A549 (cell line): Measurements from ENCODE around the gene STX18. TPM values are rescaled to one million over a fixed set of nuclear protein-coding genes. Genes with fewer than 3 reads are reported as not detected.

Source experiments
- ATAC-seq, 2 experiments: fragments of 200-7000 bp in 1 of 2; fragments of >200 bp in 1 of 2; cut with Nextera tagmentation in 1 of 2; cut with Tn5 transposase in 1 of 2; 3 replicates each; pipeline versions ENCODE4 v1.8.0 to v1.9.1; 2018 to 2020; ENCODE audit warnings: mild to moderate bottlenecking in 1 of 2, moderate library complexity in 1 of 2
- CTCF ChIA-PET: fragments of 300-600 bp; sonication (Branson Sonifier 250); formaldehyde crosslinking; extraction: SDS; loops from one replicate; lab custom pipeline; 2021; ENCODE audit warnings: antibody characterized with exemption, inconsistent platforms; lab: Yijun Ruan, JAX
- POLR2A ChIA-PET: fragments of 350-600 bp; formaldehyde crosslinking; extraction: SDS; loops from one replicate; lab custom pipeline; 2021; ENCODE audit warnings: antibody characterized with exemption, inconsistent platforms; lab: Yijun Ruan, JAX
- DNase-seq, 2 experiments: peaks; one replicate each; pipeline versions ENCODE4 v3.0.0 to v3.0.0-alpha.2; 2011 to 2016; ENCODE audit warnings: low read depth in 1 of 2, low spot score in 1 of 2
- FAIRE-seq: peaks from 2 replicates; lab custom pipeline; 2011; peaks lifted over from hg19 to GRCh38; lab: Jason Lieb, UNC
- H3K27ac ChIP-seq, 2 experiments: fragments of >200 bp; sonication (Bioruptor Twin); formaldehyde crosslinking; 3 replicates each; pipeline ENCODE4 v1.5.1; 2016 to 2017
- H3K4me1 ChIP-seq: fragments of >200 bp; sonication (Bioruptor Twin); formaldehyde crosslinking; 3 replicates; pipeline ENCODE4 v1.6.1; 2016
- H3K4me2 ChIP-seq: fragments of >200 bp; sonication (Bioruptor Twin); formaldehyde crosslinking; 3 replicates; pipeline ENCODE4 v1.6.1; 2016
- H3K4me3 ChIP-seq: fragments of >200 bp; sonication (Bioruptor Twin); formaldehyde crosslinking; 3 replicates; pipeline ENCODE4 v1.5.1; 2016
- H3K9me3 ChIP-seq: fragments of >200 bp; sonication (Bioruptor Twin); formaldehyde crosslinking; 3 replicates; pipeline ENCODE4 v1.6.1; 2016
- E2F6 ChIP-seq: IDR thresholded peaks from 2 replicates; pipeline ENCODE4 v1.6.1; 2012; ENCODE audit warnings: low read depth, borderline replicate concordance
- EHF ChIP-seq: fragments of 250-450 bp; sonication (Bioruptor Pico); IDR thresholded peaks from 2 replicates; pipeline ENCODE4 v1.5.0; 2020; ENCODE audit warnings: mild to moderate bottlenecking
- EHMT2 ChIP-seq: fragments of 200-600 bp; sonication (generic); IDR thresholded peaks from 2 replicates; pipeline ENCODE4 v1.6.1; 2016; ENCODE audit warnings: antibody characterized with exemption, low read depth, mild to moderate bottlenecking, moderate library complexity
- EP300 ChIP-seq, 2 experiments: fragments of >200 bp; sonication (Bioruptor Twin); formaldehyde crosslinking; IDR thresholded peaks; 2 replicates in 1 of 2; 3 replicates in 1 of 2; pipeline ENCODE4 v1.6.1; 2016 to 2017
- FOSB ChIP-seq: fragments of 250-450 bp; sonication (Bioruptor Pico); IDR thresholded peaks from 2 replicates; pipeline ENCODE4 v1.5.0; 2020; ENCODE audit warnings: mild to moderate bottlenecking, moderate library complexity
- HDAC2 ChIP-seq: fragments of 200-600 bp; sonication (generic); IDR thresholded peaks from 2 replicates; pipeline ENCODE4 v1.6.1; 2016
- HOXB13 ChIP-seq: fragments of 250-450 bp; sonication (Bioruptor Pico); IDR thresholded peaks from 2 replicates; pipeline ENCODE4 v1.5.0; 2020; ENCODE audit warnings: low read depth, mild to moderate bottlenecking, moderate library complexity
- HOXB5 ChIP-seq: fragments of 250-450 bp; sonication (Bioruptor Pico); IDR thresholded peaks from 2 replicates; pipeline ENCODE4 v1.5.0; 2020; ENCODE audit warnings: mild to moderate bottlenecking, moderate library complexity
- JUNB ChIP-seq: fragments of >200 bp; sonication (Bioruptor Twin); formaldehyde crosslinking; IDR thresholded peaks from 2 replicates; pipeline ENCODE4 v1.6.1; 2016
- KDM1A ChIP-seq: fragments of 200-600 bp; sonication (generic); IDR thresholded peaks from 2 replicates; pipeline ENCODE4 v1.6.1; 2016; ENCODE audit warnings: low read depth, mild to moderate bottlenecking
- MAFK ChIP-seq: fragments of 450-650 bp; IDR thresholded peaks from 2 replicates; pipeline ENCODE4 v1.6.1; 2014; ENCODE audit not compliant: partially characterized antibody
- MAZ ChIP-seq: fragments of 150-350 bp; IDR thresholded peaks from 2 replicates; pipeline ENCODE4 v1.6.1; 2014; ENCODE audit warnings: antibody characterized with exemption, low read depth, low read length, borderline replicate concordance
- MYC ChIP-seq: IDR thresholded peaks from 2 replicates; pipeline ENCODE4 v1.6.1; 2012; ENCODE audit warnings: mild to moderate bottlenecking, inconsistent platforms, low read length, improper control_type of control experiment, borderline replicate concordance
- NFE2L2 ChIP-seq: fragments of 150-350 bp; conservative IDR thresholded peaks from 2 replicates; pipeline ENCODE4 v1.6.1; 2014; ENCODE audit warnings: low read length
- NPAS2 ChIP-seq: fragments of 250-450 bp; sonication (Bioruptor Pico); IDR thresholded peaks from 2 replicates; pipeline ENCODE4 v1.8.0; 2022; ENCODE audit warnings: mild to moderate bottlenecking, moderate library complexity, borderline replicate concordance
- POLR2A ChIP-seq: IDR thresholded peaks from 2 replicates; pipeline ENCODE4 v1.6.1; 2012; ENCODE audit warnings: mild to moderate bottlenecking, low read length
- RARB ChIP-seq: fragments of 250-450 bp; sonication (Bioruptor Pico); IDR thresholded peaks from 2 replicates; pipeline ENCODE4 v1.8.0; 2021; ENCODE audit warnings: mild to moderate bottlenecking, moderate library complexity
- RCOR1 ChIP-seq: fragments of 150-350 bp; IDR thresholded peaks from 2 replicates; pipeline ENCODE4 v1.6.1; 2014; ENCODE audit warnings: antibody characterized with exemption, low read length, low read depth
- RNF2 ChIP-seq: fragments of 200-600 bp; sonication (generic); IDR thresholded peaks from 2 replicates; pipeline ENCODE4 v1.6.1; 2016; ENCODE audit warnings: low read depth, mild to moderate bottlenecking, antibody characterized with exemption, moderate library complexity, borderline replicate concordance
- ZC3H11A ChIP-seq: fragments of 450-650 bp; IDR thresholded peaks from 2 replicates; pipeline ENCODE4 v1.6.1; 2014; ENCODE audit warnings: antibody characterized with exemption, mild to moderate bottlenecking
- WGBS: methylation state at CpG from one replicate; pipeline ENCODE4 v1.1.6; 2017; ENCODE audit errors: missing lambda C conversion rate; 5-methylcytosine and 5-hydroxymethylcytosine counted together
- polyA plus RNA-seq, 4 experiments: library from polyadenylated mRNA; depleted of rRNA in 3 of 4; stranded (reverse); fragments of >200 nt; fragmentation: RNase III in 1 of 4; extraction: RNeasy Plus Mini Kit Qiagen cat#74134 plus additional on column Dnase treatment in 1 of 4; gene quantifications; 2 replicates in 3 of 4; 3 replicates in 1 of 4; pipeline ENCODE4 v1.2.3, GENCODE V29; 2011 to 2017
- TF ChIP-seq, protein P1 (sequence below): IDR thresholded peaks from 2 replicates; pipeline ENCODE4 v1.6.1; 2012
- TF ChIP-seq, protein P2 (sequence below): fragments of >200 bp; sonication (Bioruptor Twin); formaldehyde crosslinking; IDR thresholded peaks from 2 replicates; pipeline ENCODE4 v1.6.1; 2016
- TF ChIP-seq, protein P3 (sequence below): fragments of 250-450 bp; sonication (Bioruptor Pico); IDR thresholded peaks from 2 replicates; pipeline ENCODE4 v1.5.0; 2020; ENCODE audit warnings: low read depth, mild to moderate bottlenecking, moderate library complexity

Gene STX18
- polyA plus RNA-seq, 2 of the 4 experiments (the other 2 are of a cell fraction): 13.4 to 19.6 TPM

DNA sequence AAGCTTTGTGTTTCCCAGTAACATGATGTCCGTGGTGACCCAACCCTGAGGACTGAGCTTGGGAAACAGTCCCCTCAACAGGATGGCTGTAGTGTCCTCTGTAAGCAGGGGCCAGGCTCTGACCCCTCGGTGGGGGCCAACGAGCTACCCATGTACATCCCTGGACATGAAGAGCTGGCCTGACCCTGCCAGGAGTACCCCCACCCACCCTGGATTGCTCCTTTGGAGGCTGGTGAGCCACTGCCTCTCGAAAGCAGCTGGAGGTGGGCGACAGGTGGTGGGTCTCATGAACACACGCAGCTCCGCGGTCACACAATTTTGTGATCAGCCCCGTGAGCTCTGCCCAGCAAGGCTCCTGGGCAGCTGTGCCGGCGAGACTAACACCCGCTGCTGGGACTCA lies 121.4 kb downstream of the STX18 start:
- WGBS: 89% methylated on average over 11 of the region's 12 CpGs
- CTCF ChIA-PET: interaction anchor here (1.9 kb wide), 1 partner anchor 11 kb away, joined by 8 read pairs; no protein-coding TSS in a partner anchor
- no peak for FAIRE-seq
- no peak overlapping the region for H3K27ac ChIP-seq
- no peak overlapping the region for H3K4me3 ChIP-seq
- H3K4me2 ChIP-seq: no peak overlapping the region
- no peak for DNase-seq
- TF ChIP-seq MYC (no peak), MAZ (no peak), POLR2A (no peak), RNF2 (no peak), KDM1A (no peak), FOSB (no peak)
- TF ChIP-seq, all 56 proteins: peak for 0
- Histone ChIP-seq H3K4me1 (no peaks in the 10 kb centered on the region), H3K9me3 (no peaks in the 10 kb centered on the region)
- ATAC-seq: no peak
- POLR2A ChIA-PET: no interaction called here

DNA sequence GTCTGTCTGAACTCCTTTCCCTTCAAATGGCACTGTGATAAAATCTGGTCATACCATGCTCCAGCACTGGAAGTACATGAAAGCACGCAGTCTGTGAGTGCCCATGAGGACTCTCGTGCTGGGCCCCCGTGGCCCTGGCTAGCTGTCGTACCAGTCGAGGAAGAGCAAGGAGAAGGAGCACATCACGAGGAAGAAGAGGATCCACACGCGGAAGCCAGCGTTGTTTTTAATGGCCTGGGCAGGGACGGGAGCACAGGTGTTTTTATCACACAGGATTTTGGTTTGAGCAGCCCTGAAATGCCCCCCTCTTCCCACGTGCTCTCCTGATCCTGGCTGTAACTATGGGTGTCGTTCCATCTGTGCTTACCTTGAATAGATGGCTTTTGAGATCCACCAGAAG lies 122.0 kb downstream of the STX18 start:
- Histone ChIP-seq H3K4me2 (no peak overlapping the region), H3K27ac (no peak overlapping the region), H3K4me1 (no peaks in the 10 kb centered on the region), H3K4me3 (no peak overlapping the region), H3K9me3 (no peaks in the 10 kb centered on the region)
- CTCF ChIA-PET: no interaction called here
- POLR2A ChIA-PET: no interaction called here
- FAIRE-seq (no peak), DNase-seq (no peak), ATAC-seq (no peak)
- WGBS: 91% methylated on average over 12 of the region's 12 CpGs
- TF ChIP-seq ZC3H11A (no peak), FOSB (no peak), EHMT2 (no peak), E2F6 (no peak), NPAS2 (CRISPR knock-in tag) (no peak), HOXB13 (no peak), EP300 (IDR thresholded peaks at IDR 0.05) (no peak)
- TF ChIP-seq, all 56 proteins: peak for 0

DNA sequence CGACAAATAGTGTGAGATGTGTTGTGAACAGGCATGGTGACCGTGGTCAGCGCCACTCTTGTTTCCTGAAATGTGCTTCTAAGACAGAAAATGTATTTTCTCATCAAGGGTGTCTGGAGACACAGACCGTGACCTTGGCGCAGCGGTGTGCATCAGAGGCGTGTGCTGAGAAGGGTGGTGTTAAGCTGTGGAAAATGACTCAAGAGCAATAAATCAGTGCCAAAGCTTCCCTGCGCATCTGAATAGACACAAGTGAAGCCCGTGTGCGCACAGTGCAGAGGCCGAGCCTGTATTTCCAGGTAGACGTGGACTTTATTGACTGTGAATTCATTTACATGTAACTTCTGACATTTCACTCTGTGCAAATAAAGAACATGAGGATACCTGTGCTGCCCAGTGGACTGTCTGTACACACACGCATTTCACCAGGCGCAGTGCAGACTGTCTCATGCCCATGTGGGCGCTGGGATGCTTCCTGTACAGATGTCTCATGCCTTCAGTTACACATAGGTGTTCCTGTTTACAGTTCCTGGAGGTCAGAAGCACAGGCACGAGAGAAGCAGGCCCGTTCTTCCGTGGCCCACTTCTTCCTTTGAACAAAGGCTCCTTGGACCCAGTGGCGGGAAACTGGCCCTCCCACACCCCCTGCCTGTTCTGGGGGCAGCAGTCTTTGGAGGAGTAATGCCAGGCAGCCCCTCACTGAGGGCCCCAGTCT lies 123.0 kb downstream of the STX18 start:
- ChIA-PET CTCF (no interaction called here), POLR2A (no interaction called here)
- ATAC-seq: no peak
- no peaks in the 10 kb centered on the region for H3K4me1 ChIP-seq
- H3K4me2 ChIP-seq: no peak overlapping the region
- 92% methylated on average over 18 of the region's 19 CpGs for WGBS
- FAIRE-seq: no peak
- DNase-seq: no peak
- H3K4me3 ChIP-seq: no peak overlapping the region
- TF ChIP-seq, protein P1, sequence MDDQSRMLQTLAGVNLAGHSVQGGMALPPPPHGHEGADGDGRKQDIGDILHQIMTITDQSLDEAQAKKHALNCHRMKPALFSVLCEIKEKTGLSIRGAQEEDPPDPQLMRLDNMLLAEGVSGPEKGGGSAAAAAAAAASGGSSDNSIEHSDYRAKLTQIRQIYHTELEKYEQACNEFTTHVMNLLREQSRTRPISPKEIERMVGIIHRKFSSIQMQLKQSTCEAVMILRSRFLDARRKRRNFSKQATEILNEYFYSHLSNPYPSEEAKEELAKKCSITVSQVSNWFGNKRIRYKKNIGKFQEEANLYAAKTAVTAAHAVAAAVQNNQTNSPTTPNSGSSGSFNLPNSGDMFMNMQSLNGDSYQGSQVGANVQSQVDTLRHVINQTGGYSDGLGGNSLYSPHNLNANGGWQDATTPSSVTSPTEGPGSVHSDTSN: no peak
- TF ChIP-seq RARB (CRISPR knock-in tag) (no peak), MAFK (no peak), HOXB5 (CRISPR knock-in tag) (no peak), JUNB (no peak), EHF (CRISPR knock-in tag) (no peak), NFE2L2 (no peak), MAZ (no peak), HDAC2 (no peak), KDM1A (no peak), RCOR1 (no peak)
- TF ChIP-seq, protein P2, sequence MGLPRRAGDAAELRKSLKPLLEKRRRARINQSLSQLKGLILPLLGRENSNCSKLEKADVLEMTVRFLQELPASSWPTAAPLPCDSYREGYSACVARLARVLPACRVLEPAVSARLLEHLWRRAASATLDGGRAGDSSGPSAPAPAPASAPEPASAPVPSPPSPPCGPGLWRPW: no peak
- TF ChIP-seq, protein P3, sequence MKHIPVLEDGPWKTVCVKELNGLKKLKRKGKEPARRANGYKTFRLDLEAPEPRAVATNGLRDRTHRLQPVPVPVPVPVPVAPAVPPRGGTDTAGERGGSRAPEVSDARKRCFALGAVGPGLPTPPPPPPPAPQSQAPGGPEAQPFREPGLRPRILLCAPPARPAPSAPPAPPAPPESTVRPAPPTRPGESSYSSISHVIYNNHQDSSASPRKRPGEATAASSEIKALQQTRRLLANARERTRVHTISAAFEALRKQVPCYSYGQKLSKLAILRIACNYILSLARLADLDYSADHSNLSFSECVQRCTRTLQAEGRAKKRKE (CRISPR knock-in tag): no peak
- TF ChIP-seq, all 56 proteins: peak for 0
- H3K27ac ChIP-seq: no peak overlapping the region
- H3K9me3 ChIP-seq: no peaks in the 10 kb centered on the region
